GM23338 (cell line): Measurements from ENCODE around the gene HMGCLL1. TPM values are rescaled to one million over a fixed set of nuclear protein-coding genes. Genes with fewer than 3 reads are reported as not detected.

ENCODE experiments used
- ATAC-seq: fragments of 200-7000 bp; cut with Tn5 transposase; 3 replicates; pipeline ENCODE4 v1.9.1; 2020
- DNase-seq: peaks from one replicate; pipeline ENCODE4 v3.0.0-alpha.2; 2015; ENCODE audit warnings: low spot score
- H2AFZ ChIP-seq: fragments of 200-600 bp; sonication (generic); 2 replicates; pipeline ENCODE4 v1.8.0; 2016; ENCODE audit warnings: antibody characterized with exemption, mild to moderate bottlenecking, moderate library complexity
- H3F3A ChIP-seq: fragments of 200-600 bp; sonication (generic); replicated peaks from 2 replicates; pipeline ENCODE4 v1.8.0; 2017; ENCODE audit warnings: antibody characterized with exemption, mixed run types, low read depth
- H3K27ac ChIP-seq: fragments of 200-600 bp; sonication (generic); 2 replicates; pipeline ENCODE4 v1.6.1; 2016; ENCODE audit warnings: low read depth
- H3K27me3 ChIP-seq: fragments of 200-600 bp; sonication (generic); 2 replicates; pipeline ENCODE4 v1.8.0; 2016; ENCODE audit warnings: mild to moderate bottlenecking, mixed run types, moderate library complexity; ENCODE audit not compliant: insufficient read depth
- H3K36me3 ChIP-seq: fragments of 200-600 bp; sonication (generic); 2 replicates; pipeline ENCODE4 v1.8.0; 2016; ENCODE audit warnings: mild to moderate bottlenecking; ENCODE audit not compliant: insufficient read depth
- H3K4me1 ChIP-seq: fragments of 200-600 bp; sonication (generic); 2 replicates; pipeline ENCODE4 v1.8.0; 2016; ENCODE audit warnings: mild to moderate bottlenecking, moderate library complexity; ENCODE audit not compliant: insufficient read depth
- H3K4me2 ChIP-seq: fragments of 200-600 bp; sonication (generic); 2 replicates; pipeline ENCODE4 v1.7.1; 2017; ENCODE audit warnings: mixed run types
- H3K4me3 ChIP-seq: fragments of 200-600 bp; sonication (generic); 2 replicates; pipeline ENCODE4 v1.6.1; 2016; ENCODE audit warnings: mixed run types
- H3K79me2 ChIP-seq: fragments of 200-600 bp; sonication (generic); replicated peaks from 2 replicates; pipeline ENCODE4 v1.8.0; 2017; ENCODE audit warnings: mild to moderate bottlenecking; ENCODE audit not compliant: insufficient read depth
- H3K9me2 ChIP-seq: fragments of 200-600 bp; sonication (generic); 2 replicates; pipeline ENCODE4 v1.8.0; 2017; ENCODE audit not compliant: insufficient read depth
- H4K20me1 ChIP-seq: fragments of 200-600 bp; sonication (generic); replicated peaks from 2 replicates; pipeline ENCODE4 v1.8.0; 2017; ENCODE audit warnings: mild to moderate bottlenecking; ENCODE audit not compliant: insufficient read depth
- H3K27ac Mint-ChIP-seq: 2 replicates; pipeline ENCODE4 v1.8.0; 2020; ENCODE audit warnings: inconsistent platforms, mild to moderate bottlenecking, moderate library complexity, mixed read lengths
- H3K27me3 Mint-ChIP-seq: 3 replicates; pipeline ENCODE4 v1.8.0; 2022; ENCODE audit warnings: low read depth, mild to moderate bottlenecking, moderate library complexity, mixed read lengths, inconsistent platforms; ENCODE audit not compliant: insufficient read depth, poor library complexity
- H3K36me3 Mint-ChIP-seq: 3 replicates; pipeline ENCODE4 v1.8.0; 2021; ENCODE audit warnings: low read depth, mild to moderate bottlenecking, inconsistent platforms, moderate library complexity, mixed read lengths
- H3K4me1 Mint-ChIP-seq: 3 replicates; pipeline ENCODE4 v1.8.0; 2020; ENCODE audit warnings: mild to moderate bottlenecking, inconsistent platforms, mixed read lengths
- H3K4me3 Mint-ChIP-seq: 3 replicates; pipeline ENCODE4 v1.8.0; 2021; ENCODE audit warnings: moderate library complexity, mild to moderate bottlenecking, inconsistent platforms, mixed read lengths
- H3K9me3 Mint-ChIP-seq: 3 replicates; pipeline ENCODE4 v1.8.0; 2020; ENCODE audit warnings: moderate library complexity, mild to moderate bottlenecking, inconsistent platforms, mixed read lengths
- CREB1 ChIP-seq: fragments of 250-450 bp; sonication (Bioruptor Pico); IDR thresholded peaks from 2 replicates; pipeline ENCODE4 v1.5.0; 2020; ENCODE audit warnings: low read depth, mild to moderate bottlenecking, moderate library complexity
- CTCF ChIP-seq, 2 experiments: fragments of 200-600 bp in 1 of 2; sonication (generic) in 1 of 2; conservative IDR thresholded peaks; 2 replicates each; pipeline versions ENCODE4 v1.5.1 to v1.6.1; 2016 to 2017; ENCODE audit warnings: antibody characterized with exemption in 2 of 2, low read depth in 2 of 2, mild to moderate bottlenecking in 2 of 2, moderate library complexity in 1 of 2
- ETS1 ChIP-seq: IDR thresholded peaks from 2 replicates; pipeline ENCODE4 v1.6.1; 2016; ENCODE audit warnings: antibody characterized with exemption
- EZH2 ChIP-seq: fragments of 200-600 bp; sonication (generic); IDR thresholded peaks from one replicate; pipeline ENCODE4 v1.8.0; 2017; ENCODE audit warnings: antibody characterized with exemption, mild to moderate bottlenecking, low read depth; ENCODE audit not compliant: unreplicated experiment
- EZH2phosphoT487 ChIP-seq: fragments of 200-600 bp; sonication (generic); IDR thresholded peaks from one replicate; pipeline ENCODE4 v1.8.1; 2018; ENCODE audit warnings: antibody characterized with exemption; ENCODE audit not compliant: unreplicated experiment
- JUNB ChIP-seq: IDR thresholded peaks from one replicate; pipeline ENCODE4 v1.6.1; 2016; ENCODE audit warnings: antibody characterized with exemption; ENCODE audit not compliant: unreplicated experiment
- NANOG ChIP-seq: IDR thresholded peaks from 2 replicates; pipeline ENCODE4 v1.6.1; 2016; ENCODE audit warnings: antibody characterized with exemption, borderline replicate concordance
- POLR2AphosphoS5 ChIP-seq: IDR thresholded peaks from 2 replicates; pipeline ENCODE4 v1.6.1; 2016; ENCODE audit warnings: antibody characterized with exemption, low read depth
- REST ChIP-seq: IDR thresholded peaks from one replicate; pipeline ENCODE4 v1.6.1; 2018; ENCODE audit warnings: antibody characterized with exemption; ENCODE audit not compliant: unreplicated experiment
- STAT1 ChIP-seq: IDR thresholded peaks from one replicate; pipeline ENCODE4 v1.6.1; 2016; ENCODE audit warnings: antibody characterized with exemption; ENCODE audit not compliant: unreplicated experiment
- ZNF114 ChIP-seq: fragments of 250-450 bp; sonication (Bioruptor Pico); IDR thresholded peaks from 2 replicates; pipeline ENCODE4 v1.5.0; 2020; ENCODE audit warnings: mild to moderate bottlenecking, moderate library complexity
- ZNF331 ChIP-seq: fragments of 250-450 bp; sonication (Bioruptor Pico); IDR thresholded peaks from 2 replicates; pipeline ENCODE4 v1.5.0; 2020; ENCODE audit warnings: low read depth, mild to moderate bottlenecking, moderate library complexity
- ZNF462 ChIP-seq: fragments of 250-450 bp; sonication (Bioruptor Pico); IDR thresholded peaks from 2 replicates; pipeline ENCODE4 v1.5.0; 2020; ENCODE audit warnings: mild to moderate bottlenecking, moderate library complexity
- polyA plus RNA-seq: library from polyadenylated mRNA; unstranded; fragments of >200 nt; fragmentation: Nextera tagmentation; extraction: Ambion mirVana; gene quantifications from 2 replicates; pipeline ENCODE4 v1.2.1, GENCODE V29; 2016
- total RNA-seq: library from RNA; depleted of rRNA; stranded (reverse); fragments of >200 nt; shearing (Covaris generic); gene quantifications from 2 replicates; pipeline ENCODE4 v1.2.3, GENCODE V29; 2014

HMGCLL1 gene
- total and polyA plus RNA-seq, 2 experiments from 2014 or later = 0.24 TPM; not detected in 1

GRCh38 chr6:55448451-55448850, 130.5 kb downstream of the HMGCLL1 start:
- H3K9me3 Mint-ChIP-seq = no peaks in the 10 kb centered on the region
- Histone ChIP-seq H2AFZ (no peak overlapping the region), H3K9me2 (no peaks in the 10 kb centered on the region), H3K4me1 (no peaks in the 10 kb centered on the region), H3K36me3 (no peaks in the 10 kb centered on the region), H3K4me2 (no peak overlapping the region), H3K27me3 (no peaks in the 10 kb centered on the region), H3K27ac (no peak overlapping the region), H3K79me2 (no peaks in the 10 kb centered on the region), H3K4me3 (no peak overlapping the region), H4K20me1 (no peaks in the 10 kb centered on the region), H3F3A (no peaks in the 10 kb centered on the region)
- H3K4me3 Mint-ChIP-seq = no peak overlapping the region
- H3K27me3 Mint-ChIP-seq = no peaks in the 10 kb centered on the region
- H3K27ac Mint-ChIP-seq = no peak overlapping the region
- TF ChIP-seq REST (no peak), ETS1 (no peak), NANOG (no peak), POLR2AphosphoS5 (no peak), JUNB (no peak), CTCF (conservative IDR thresholded peaks at IDR 0.05; ENCODE audit: low read depth in 2 of 2) (no peak), ZNF462 (no peak), STAT1 (no peak), CREB1 (CRISPR knock-in tag) (no peak), ZNF331 (no peak), ZNF114 (CRISPR knock-in tag) (no peak), EZH2phosphoT487 (no peak), EZH2 (no peak)
- no peaks in the 10 kb centered on the region for H3K4me1 Mint-ChIP-seq
- DNase-seq = no peak
- no peak for ATAC-seq
- no peaks in the 10 kb centered on the region for H3K36me3 Mint-ChIP-seq
